Measurements from ENCODE around the gene SLC16A9. TPM values are rescaled to one million over a fixed set of nuclear protein-coding genes. Genes with fewer than 3 reads are reported as not detected.
A peak's percentile ranks its signal among the peaks of the same experiment; 100 is the strongest.
"Not testable (repeated sequence)": the region's sequence is repeated elsewhere in the genome, so short reads cannot be mapped to it uniquely, and the experiment has no call there.

Gene SLC16A9
- polyA plus RNA-seq, 3 donors = 31.8 to 50.2 (median 43.5) TPM

DNA sequence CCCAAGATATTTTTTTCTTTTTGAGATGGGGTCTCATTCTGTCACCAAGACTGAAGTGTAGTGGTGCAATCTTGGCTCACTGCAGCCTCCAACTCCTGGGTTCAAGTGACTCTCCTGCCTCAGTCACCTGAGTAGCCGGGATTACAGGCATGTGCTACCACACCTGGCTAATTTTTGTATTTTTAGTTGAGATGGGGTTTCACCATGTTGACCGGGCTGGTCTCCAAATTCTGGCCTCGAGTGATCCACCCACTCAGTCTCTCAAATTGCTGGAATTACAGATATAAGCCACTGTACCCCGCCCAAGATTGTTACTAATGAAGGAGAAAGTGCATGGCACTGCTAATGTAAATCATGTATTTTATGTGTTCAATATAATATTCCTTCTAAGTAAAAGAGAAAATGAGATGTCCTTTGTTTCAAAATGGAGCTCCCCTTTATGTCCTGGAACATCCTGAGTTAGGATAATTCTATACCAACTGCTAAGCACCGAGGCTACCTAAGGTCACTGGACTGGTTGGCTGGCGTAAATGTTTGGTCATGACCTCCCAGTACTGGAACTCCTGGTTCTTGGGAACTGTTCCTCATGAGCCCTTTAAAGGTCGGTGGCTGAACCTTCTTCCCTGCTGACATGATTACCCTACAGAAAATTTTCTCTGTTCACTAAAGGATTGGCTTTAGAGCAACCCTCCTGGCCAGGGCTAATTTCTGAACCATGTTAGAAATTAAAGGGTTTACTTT lies 59.9 kb downstream of the SLC16A9 start:
- DNase-seq (ENCODE audit: extremely low read depth in 1 of 11, low read depth in 9 of 11, low spot score in 4 of 11) = no peak

DNA sequence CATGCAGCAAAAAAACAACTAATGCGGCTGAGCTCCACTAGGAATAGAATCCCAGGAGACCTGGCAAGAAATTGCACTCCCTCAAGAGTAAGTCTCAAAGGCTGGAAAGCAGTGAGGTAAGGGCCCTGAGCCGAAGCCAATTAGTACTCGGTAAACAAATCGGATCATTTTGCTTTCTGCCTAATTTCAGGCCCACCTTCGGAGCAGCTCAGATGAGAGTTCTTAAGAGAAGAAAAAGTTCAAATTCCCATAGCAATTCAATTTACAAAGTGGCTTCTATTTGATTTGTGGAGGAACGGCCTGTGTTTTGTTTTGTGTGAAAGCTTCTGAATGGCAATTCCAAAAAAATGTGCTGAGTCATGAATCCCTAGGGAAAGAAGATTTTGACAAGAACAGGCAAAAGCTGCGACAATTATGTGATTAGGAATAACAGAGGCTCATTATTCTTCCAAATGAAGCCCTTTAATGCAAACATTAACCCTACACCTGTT lies 60.9 kb downstream of the SLC16A9 start:
- DNase-seq (ENCODE audit: extremely low read depth in 1 of 11, low read depth in 9 of 11, low spot score in 4 of 11) = no peak

DNA sequence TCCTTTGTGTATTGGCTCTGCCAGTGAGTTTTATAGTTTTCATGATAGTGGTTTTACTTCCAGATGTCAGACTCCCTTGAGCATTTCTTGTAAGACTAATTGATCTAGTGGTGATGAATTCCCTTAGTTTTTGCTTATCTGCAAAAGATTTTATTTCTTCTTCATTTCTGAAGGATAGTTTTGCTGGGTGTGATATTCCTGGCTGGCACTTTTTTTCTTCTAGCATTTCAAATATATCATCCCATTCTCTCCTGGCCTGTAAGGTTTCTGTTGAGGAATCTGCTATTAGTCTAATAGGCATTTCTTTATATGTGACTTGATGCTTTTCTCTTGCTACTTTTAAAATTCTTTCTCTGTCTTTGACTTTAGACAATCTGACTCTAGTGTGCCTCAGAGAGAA lies 64.8 kb downstream of the SLC16A9 start:
- no peak for DNase-seq (ENCODE audit: extremely low read depth in 1 of 11, low read depth in 9 of 11, low spot score in 4 of 11)

DNA sequence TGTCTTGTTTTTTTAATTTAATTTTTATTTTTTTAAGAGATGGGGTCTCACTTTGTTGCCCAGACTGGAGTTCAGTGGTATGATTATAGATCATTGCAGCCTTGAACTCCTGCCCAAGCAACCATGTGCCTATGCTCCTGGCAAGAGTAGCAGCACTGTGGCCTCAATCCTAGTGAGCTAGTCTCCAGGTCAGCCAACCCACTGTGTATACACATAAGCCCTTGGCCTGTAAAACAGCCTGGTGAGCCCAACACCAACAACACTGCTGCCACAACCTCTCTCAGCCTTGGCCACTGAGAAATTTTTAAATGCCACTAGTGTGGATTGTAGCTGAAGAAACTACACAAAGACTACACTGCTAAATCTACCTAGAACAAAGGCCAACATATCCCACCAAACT lies 68.0 kb downstream of the SLC16A9 start:
- DNase-seq (ENCODE audit: extremely low read depth in 1 of 11, low read depth in 9 of 11, low spot score in 4 of 11) = not testable (repeated sequence)

DNA sequence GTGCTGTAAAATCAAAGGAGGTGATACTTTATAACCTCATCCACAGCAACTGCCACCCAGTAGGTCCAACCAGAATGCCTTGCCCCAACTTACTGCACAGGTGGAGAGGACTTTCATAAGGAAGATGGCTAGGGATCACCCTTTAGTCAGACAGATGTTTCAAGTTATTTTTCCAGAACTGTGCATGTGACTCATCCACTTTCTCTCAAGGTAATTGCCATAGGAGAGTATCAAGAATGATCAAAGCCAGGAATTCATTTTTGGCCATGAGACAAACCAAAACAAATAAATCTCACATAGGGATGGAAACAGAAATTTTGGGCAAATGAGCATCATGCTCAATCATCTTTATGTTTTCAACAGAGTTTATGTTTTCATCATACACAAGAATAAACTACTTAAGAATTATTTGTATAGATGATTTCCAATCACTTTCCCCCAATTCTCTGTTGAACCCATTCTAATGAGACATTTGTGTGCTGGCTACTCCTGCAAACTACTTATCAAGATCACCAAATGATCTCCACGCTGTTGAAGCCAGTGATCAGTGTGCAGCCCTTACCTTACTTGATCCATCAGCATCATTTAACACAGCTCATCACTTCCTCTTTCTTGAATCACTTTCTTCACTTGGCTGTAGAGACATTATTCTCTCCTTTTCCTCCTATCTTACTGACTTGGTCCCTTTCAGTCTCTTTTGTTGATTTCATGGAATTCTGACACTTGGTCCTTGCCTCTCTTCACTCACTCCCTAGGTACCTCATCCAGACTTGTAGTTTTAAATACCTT lies 74.0 kb downstream of the SLC16A9 start:
- no peak for DNase-seq (ENCODE audit: extremely low read depth in 1 of 11, low read depth in 9 of 11, low spot score in 4 of 11)

DNA sequence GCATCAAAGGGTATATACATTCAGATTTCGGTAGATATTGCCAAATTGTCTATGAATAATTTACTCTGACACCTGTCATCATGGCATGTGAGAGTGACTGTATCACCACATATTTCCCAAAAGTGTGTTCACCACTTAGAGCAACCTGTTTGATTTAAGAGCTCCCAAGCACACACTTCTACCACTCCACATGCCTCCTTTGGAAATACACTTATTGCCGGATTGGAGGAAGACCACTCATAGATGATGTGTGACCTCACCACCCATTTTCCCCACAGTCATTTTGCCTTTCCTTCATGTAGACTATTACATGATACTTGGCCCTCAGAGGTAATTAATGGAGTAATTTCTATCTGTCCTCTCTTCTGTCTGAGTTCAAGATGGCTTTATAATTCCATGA lies 75.5 kb downstream of the SLC16A9 start:
- DNase-seq (ENCODE audit: extremely low read depth in 1 of 11, low read depth in 9 of 11, low spot score in 4 of 11) = no peak

DNA sequence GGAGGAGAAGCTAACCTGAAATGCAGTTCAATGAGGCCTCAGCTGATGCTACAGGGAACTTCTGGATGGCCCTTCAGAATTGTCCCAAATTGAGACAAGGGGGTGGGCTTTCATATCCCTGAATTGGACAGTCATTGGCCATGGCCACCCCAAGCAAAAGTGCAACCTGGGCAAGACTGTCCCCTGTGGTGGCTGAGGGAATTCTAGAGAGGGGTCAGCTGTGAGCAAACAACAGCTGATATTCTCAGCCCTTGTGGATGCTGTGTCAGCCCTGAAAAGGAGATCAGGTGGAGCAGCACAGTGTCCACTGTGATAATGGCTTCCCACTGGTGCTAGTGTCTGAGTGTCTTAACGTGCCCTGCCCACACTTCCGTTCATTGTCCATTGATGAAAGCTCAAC lies 76.6 kb downstream of the SLC16A9 start:
- no peak for DNase-seq (ENCODE audit: extremely low read depth in 1 of 11, low read depth in 9 of 11, low spot score in 4 of 11)

DNA sequence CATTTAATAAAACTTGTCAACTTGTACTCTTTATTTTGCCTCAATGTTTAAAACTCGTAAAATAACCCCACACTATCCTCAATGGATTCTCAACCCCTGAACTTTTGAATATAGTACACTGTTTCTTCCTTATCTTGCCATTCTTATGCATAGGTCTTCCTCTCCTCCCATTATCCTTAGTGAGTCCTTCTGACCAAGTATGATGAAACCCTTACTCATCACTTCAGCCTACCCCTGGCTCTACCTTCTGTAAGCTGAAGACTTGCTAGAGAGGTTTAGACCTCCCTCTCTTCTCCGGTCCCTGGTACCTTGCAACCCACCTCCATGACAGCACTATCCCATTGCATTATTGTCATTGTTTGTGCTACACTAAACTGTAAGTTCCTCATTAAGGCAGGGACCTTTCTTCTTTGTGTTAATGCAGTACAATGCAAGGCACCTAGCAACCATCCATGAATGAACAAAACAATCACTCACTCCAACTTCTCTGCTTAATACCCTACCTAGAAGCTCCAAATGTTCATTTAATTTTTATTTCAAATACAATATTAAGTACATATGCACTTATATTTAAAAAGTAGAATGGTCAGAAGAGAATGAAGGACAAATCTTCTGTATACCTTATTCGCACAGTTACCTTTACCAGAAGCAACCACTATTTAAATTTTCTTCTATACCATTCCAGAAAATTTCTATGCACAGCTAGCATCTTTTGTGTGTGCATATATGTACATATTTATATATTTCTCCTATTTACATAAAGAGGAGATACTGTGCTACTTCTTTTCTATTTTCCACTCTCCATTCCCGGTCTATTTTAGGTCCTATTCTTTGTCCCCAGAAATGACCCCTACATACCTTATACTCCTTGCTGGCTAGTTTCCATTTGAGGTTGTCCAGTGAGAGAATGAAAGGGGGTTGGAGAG lies 77.5 kb downstream of the SLC16A9 start:
- DNase-seq (ENCODE audit: extremely low read depth in 1 of 11, low read depth in 9 of 11, low spot score in 4 of 11) = no peak

DNA sequence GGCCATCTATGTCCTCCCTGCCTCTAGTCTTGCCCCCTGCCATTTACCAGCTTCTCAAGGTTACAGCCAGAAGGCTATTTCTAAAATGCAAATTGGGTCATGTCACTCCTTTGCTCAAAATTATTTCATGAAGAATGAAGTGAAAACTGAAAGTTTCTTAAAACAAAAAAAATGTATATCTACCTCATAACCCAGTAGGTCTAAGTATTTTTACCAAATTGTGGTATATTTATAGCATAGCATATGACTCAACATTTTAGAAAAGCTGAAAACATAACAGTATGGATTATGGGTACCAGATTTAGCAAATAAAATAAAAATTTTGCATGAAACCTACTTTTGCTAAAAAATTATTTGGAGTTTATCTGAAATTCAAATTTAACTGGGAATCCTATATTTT lies 78.4 kb downstream of the SLC16A9 start:
- DNase-seq (ENCODE audit: extremely low read depth in 1 of 11, low read depth in 9 of 11, low spot score in 4 of 11) = no peak

DNA sequence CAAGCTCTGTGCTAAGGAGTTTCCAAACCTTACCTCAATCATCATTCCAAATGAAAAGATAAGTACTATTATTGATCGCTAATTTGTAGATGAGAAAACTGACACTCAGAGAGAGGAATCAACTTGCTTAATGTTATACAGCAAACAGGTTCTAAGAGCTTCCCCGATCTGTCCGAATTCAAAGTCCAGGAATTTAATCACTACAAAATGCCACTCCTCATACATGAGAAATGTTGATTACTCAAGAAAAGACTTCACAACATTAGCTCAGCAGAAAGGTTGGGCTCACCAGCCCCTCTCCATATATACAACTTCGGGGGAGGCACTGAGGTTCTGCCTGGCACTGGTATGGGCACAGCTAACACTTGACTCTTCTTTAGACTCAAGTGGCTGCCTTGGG lies 80.7 kb downstream of the SLC16A9 start:
- DNase-seq (ENCODE audit: extremely low read depth in 1 of 11, low read depth in 9 of 11, low spot score in 4 of 11) = no peak

DNA sequence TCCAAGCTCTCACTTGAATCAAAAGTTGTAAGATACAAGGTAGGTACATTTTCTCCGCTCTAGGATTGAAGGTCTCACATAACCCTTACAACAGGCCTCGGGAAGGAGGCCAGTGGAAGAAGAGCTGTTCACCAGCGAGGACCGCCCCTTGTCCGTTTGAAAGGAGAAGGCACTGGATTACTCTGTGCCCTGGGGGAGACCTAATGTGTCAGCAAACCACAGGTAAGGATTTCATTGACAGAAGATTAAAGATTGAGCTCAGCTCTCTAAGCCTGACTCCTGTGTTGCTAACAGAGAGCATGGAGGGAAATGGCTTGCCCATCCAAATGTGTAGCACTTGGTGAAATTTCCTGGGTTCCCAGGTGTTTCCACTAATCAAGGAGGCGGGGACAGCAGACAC lies 81.2 kb downstream of the SLC16A9 start:
- DNase-seq (ENCODE audit: extremely low read depth in 1 of 11, low read depth in 9 of 11, low spot score in 4 of 11) = no peak

DNA sequence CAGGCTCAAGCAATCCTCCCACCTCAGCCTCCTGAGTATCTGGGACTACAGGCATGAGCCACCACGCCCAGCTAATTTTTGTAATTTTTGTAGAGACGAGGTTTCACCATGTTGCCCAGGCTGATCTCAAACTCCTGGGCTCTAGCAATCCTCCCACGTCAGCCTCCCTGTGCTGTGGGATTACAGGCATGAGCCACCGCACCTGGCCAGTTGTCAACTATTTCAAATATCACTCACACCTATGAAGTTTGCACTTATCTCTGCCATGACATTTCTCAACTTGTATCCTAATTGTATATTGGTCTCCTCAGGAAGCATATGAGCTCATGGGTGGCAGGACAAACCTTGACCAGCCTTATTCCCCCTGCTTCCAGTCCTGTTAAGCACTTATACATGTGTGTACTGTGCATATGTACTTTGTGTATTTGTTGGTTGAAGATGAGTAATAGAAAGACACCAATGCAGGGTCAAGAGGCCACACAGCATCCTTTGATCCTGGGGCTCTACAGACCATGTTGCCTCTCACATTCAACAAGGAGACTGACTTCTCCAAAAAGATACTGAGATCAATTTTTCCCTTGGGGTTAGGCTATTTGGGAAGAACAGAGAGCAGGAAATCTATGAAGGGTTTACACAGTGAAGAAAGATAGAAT lies 82.2 kb downstream of the SLC16A9 start:
- no peak for DNase-seq (ENCODE audit: extremely low read depth in 1 of 11, low read depth in 9 of 11, low spot score in 4 of 11)

DNA sequence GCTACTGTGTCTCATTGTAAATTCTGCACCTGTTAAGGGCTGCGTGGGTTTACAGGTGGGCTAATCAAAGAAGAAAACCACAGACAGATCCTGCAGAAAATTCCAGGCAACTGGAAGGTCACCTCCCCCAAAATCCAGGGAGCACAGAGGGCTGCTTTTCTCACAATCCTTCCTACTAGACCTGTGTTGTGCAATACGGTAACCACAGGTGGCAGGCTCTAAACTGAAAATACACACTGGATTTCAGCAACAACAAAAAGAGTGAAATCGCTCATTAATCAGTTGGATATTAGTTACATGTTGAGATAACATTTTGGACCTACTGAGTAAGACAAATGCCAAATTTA lies 83.2 kb downstream of the SLC16A9 start:
- no peak for DNase-seq (ENCODE audit: extremely low read depth in 1 of 11, low read depth in 9 of 11, low spot score in 4 of 11)

DNA sequence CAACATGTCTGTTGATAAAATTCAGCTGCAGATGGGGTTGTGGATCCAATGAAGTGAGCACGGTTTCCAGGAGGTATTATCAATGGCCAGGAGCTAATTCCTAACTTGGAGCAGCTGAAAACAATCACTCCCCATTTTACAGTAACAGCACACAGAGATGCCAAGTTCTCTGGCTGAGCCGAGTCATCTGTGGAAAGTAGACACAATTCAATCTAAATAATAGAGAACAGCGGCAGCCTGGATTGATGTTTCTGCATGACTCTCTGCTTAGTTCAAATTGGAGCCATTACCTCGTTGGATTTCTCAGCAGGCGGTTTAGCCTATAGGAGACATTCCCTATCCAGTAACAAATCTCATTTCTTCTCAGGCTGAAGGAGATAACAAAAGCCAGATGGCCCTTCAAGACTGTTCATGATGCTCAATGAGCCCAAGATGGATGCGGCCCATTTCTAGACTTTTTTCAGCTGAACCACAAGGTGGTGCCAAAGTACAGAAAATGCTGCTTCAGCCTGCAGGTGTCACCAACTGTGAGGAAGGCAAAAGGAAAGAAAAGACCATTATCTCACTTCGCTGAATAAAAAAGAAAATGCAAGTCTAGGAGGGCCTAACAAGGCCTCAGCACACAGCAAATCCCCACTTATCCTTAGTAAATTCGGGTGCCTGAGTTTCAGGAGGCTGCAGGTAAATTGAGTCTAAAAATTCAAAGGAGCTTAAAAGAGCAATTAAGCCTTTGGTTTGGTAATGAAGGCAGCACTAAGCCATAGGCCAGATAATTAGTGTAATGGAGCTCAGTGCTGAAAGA lies 83.7 kb downstream of the SLC16A9 start:
- DNase-seq (ENCODE audit: extremely low read depth in 1 of 11, low read depth in 9 of 11, low spot score in 4 of 11) = peak; percentile 39 to 76 (median 58)

DNA sequence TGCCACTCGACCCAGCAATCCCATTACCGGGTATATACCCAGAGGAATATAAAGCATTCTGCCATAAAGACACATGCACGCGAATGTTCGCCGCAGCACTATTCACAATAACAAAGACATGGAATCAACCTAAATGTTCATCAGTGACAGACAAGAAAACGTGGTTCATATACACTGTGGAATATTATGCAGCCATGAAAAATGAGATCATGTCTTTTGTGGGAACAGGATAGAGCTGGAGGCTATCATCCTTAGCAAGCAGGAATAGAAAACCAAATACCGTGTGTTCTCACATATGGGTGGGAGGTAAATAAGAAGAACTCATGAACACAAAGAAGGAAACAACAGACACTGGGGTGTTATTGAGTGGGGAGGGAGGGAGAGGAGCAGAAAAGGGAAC lies 84.7 kb downstream of the SLC16A9 start:
- DNase-seq (ENCODE audit: extremely low read depth in 1 of 11, low read depth in 9 of 11, low spot score in 4 of 11) = no peak

DNA sequence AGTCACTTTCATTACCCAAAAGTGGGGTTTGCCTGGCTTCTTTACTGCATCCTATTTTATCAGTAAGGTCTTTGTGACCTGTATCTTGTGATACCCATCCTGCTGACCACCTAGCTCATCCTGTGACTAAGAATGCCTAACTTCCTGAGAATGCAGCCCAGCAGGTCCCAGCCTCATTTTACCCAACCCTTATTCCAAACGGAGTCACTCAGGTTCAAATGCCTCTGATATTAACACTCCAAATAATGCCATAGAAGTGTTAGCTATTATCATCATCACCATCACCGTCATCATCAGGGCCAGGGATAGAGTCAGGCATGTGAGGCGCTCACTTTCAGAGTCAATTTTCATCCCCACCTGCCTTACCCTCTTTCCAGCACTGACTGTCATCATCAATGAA lies 85.5 kb downstream of the SLC16A9 start:
- no peak for DNase-seq (ENCODE audit: extremely low read depth in 1 of 11, low read depth in 9 of 11, low spot score in 4 of 11)

DNA sequence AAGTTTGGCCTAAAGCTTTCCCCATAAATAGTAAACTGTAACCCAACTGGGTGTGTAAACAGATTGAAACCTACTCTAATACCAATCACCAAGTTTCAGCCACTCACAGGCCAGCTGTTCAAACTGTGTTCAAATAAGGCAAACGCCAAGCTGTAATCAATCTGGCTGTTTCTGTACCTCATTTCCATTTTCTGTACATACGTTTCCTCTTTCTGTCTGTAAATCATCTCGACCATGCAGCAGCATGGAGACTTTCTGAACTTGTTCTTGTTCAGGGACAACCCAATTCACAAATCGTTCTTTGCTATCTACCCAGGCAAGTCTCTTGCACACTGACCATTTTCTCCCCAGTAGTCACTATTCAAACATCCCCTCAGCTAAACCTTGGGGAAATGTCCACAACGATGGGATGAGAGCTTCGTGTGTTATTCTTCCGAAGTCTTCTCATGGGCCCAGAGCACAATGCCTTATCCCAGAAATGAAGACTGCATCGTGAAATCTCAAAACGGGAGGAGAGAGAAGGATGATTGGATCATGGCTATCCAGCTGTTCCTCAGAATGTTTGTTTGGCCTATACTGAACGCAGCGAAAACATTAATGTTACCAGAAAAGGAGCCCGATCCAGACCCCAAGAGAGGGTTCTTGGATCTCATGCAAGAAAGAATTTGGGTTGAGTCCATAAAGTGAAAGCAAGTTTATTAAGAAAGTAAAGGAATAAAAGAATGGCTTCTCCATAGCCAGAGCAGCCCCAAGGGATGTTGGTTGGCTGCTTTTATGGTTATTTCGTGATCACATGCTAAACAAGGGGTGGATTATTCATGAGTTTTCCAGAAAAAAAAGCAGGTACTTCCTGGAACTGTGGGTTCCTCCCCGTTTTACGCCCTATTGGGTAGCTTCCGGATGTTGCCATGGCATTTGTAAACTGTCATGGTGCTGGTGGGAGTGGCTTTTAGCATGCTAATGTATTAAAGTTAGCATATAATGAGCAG lies 86.2 kb downstream of the SLC16A9 start:
- no peak for DNase-seq (ENCODE audit: extremely low read depth in 1 of 11, low read depth in 9 of 11, low spot score in 4 of 11)

Measured in renal cortex interstitium (tissue), 11 donors.